Hepatocyte (in vitro differentiated cells): ENCODE measurements around the gene DENND4C.

Experiments used
- CTCF ChIP-seq: fragments of 200-600 bp; sonication (generic); IDR thresholded peaks from 2 replicates; pipeline ENCODE4 v1.5.1; 2016; ENCODE audit warnings: antibody characterized with exemption, mild to moderate bottlenecking; ENCODE audit not compliant: poor library complexity
- EZH2 ChIP-seq: fragments of 200-600 bp; sonication (generic); IDR thresholded peaks from 2 replicates; pipeline ENCODE4 v1.6.1; 2016; ENCODE audit warnings: antibody characterized with exemption, mild to moderate bottlenecking, borderline replicate concordance

DNA sequence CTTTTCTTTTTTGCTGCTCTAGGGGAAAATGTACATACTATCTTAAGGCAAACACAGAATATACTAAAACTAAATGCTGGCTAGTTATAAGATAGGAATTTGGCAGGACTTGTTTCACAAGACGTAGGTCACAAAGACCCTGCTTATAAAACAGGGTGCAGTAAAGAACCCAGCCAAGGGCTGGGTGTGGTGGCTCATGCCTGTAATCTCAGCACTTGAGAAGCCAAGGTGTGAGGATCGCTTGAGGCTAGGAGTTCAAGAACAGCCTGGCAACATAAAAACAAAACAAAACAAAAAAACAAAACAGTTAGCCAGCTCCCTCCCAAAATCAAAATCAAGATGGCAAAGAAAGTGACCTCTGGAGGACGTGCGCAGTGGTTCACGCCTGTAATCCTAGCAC is 49.5 kb upstream of the DENND4C start:
- TF ChIP-seq CTCF (no peak), EZH2 (no peak)
